ENCODE results near the gene CPED1.

Gene CPED1

DNA sequence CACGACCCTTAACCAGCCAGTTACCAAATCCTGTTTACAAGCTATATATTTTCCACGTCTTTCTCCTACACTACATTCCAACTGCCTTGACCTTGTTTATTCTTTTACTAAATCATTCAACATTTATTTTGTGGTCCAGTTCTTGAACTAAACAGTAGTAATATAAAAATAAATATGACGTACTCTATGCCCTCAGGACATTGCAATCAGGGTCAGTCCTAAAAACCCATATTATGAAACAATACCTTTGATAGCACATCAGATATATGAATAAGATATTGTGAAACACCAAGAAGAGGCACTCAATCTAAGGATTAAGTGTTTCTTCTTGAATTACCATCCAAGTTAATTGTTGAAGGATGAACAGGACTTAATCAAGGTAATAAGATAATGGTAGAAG, 287.8 kb downstream of the CPED1 start:
- no peak overlapping the region for H3K27ac ChIP-seq (ENCODE audit: extremely low read depth, low read depth, low read length)
- H3K4me1 ChIP-seq (ENCODE audit: control insufficient read depth, insufficient read depth, low read length), result peaks cover 8% of the 10 kb centered on the region; the same call in 1 of the 2 replicates
- ChIA-PET CTCF (interaction anchor here (0.7 kb wide), 1 partner anchor 289 kb away, joined by 3 read pairs; no protein-coding TSS in a partner anchor), POLR2A (no interaction called here)
- no peaks in the 10 kb centered on the region for H3K9me3 ChIP-seq (ENCODE audit: control insufficient read depth, insufficient read depth, low read depth, low read length)
- TF ChIP-seq ZNF785 (tag by site-specific recombination; IDR thresholded peaks at IDR 0.05) (no peak), ZNF362 (tag by site-specific recombination; IDR thresholded peaks at IDR 0.05) (no peak), ZNF140 (tag by site-specific recombination; IDR thresholded peaks at IDR 0.05) (no peak), ZNF510 (tag by site-specific recombination; IDR thresholded peaks at IDR 0.05; ENCODE audit: insufficient replicate concordance) (no peak), YY1 (tag by site-specific recombination; IDR thresholded peaks at IDR 0.05) (no peak), ZNF302 (tag by site-specific recombination; IDR thresholded peaks at IDR 0.05; ENCODE audit: low read depth) (no peak), ZNF624 (tag by site-specific recombination; IDR thresholded peaks at IDR 0.05) (no peak), REPIN1 (tag by site-specific recombination; IDR thresholded peaks at IDR 0.05; ENCODE audit: low read depth) (no peak)
- TF ChIP-seq, protein P1, sequence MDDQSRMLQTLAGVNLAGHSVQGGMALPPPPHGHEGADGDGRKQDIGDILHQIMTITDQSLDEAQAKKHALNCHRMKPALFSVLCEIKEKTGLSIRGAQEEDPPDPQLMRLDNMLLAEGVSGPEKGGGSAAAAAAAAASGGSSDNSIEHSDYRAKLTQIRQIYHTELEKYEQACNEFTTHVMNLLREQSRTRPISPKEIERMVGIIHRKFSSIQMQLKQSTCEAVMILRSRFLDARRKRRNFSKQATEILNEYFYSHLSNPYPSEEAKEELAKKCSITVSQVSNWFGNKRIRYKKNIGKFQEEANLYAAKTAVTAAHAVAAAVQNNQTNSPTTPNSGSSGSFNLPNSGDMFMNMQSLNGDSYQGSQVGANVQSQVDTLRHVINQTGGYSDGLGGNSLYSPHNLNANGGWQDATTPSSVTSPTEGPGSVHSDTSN (CRISPR knock-in tag; IDR thresholded peaks at IDR 0.05), result no peak
- TF ChIP-seq, protein P2, sequence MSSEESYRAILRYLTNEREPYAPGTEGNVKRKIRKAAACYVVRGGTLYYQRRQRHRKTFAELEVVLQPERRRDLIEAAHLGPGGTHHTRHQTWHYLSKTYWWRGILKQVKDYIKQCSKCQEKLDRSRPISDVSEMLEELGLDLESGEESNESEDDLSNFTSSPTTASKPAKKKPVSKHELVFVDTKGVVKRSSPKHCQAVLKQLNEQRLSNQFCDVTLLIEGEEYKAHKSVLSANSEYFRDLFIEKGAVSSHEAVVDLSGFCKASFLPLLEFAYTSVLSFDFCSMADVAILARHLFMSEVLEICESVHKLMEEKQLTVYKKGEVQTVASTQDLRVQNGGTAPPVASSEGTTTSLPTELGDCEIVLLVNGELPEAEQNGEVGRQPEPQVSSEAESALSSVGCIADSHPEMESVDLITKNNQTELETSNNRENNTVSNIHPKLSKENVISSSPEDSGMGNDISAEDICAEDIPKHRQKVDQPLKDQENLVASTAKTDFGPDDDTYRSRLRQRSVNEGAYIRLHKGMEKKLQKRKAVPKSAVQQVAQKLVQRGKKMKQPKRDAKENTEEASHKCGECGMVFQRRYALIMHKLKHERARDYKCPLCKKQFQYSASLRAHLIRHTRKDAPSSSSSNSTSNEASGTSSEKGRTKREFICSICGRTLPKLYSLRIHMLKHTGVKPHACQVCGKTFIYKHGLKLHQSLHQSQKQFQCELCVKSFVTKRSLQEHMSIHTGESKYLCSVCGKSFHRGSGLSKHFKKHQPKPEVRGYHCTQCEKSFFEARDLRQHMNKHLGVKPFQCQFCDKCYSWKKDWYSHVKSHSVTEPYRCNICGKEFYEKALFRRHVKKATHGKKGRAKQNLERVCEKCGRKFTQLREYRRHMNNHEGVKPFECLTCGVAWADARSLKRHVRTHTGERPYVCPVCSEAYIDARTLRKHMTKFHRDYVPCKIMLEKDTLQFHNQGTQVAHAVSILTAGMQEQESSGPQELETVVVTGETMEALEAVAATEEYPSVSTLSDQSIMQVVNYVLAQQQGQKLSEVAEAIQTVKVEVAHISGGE (tag by site-specific recombination; conservative IDR thresholded peaks at IDR 0.05; ENCODE audit: low read depth), result no peak
- no peaks in the 10 kb centered on the region for H3K36me3 ChIP-seq (ENCODE audit: control insufficient read depth in 2 of 2, insufficient read depth in 1 of 2, low read length in 2 of 2)
- H3K4me3 ChIP-seq (ENCODE audit: low read depth, low read length), result no peak overlapping the region

- Histone ChIP-seq H3K4me3 (ENCODE audit: low read depth, low read length) (no peak overlapping the region), H3K9me3 (ENCODE audit: control insufficient read depth, insufficient read depth, low read depth, low read length) (no peaks in the 10 kb centered on the region), H3K27ac (ENCODE audit: extremely low read depth, low read depth, low read length) (no peak overlapping the region), H3K4me1 (ENCODE audit: control insufficient read depth, insufficient read depth, low read length) (peaks cover 8% of the 10 kb centered on the region; the same call in 1 of the 2 replicates), H3K36me3 (ENCODE audit: control insufficient read depth in 2 of 2, insufficient read depth in 1 of 2, low read length in 2 of 2) (no peaks in the 10 kb centered on the region)
- ChIA-PET POLR2A (no interaction called here), CTCF (interaction anchor here (0.6 kb wide), 2 partner anchors 127 to 547 kb away, joined by 3 to 4 read pairs; no protein-coding TSS in a partner anchor)
- TF ChIP-seq, protein P3, sequence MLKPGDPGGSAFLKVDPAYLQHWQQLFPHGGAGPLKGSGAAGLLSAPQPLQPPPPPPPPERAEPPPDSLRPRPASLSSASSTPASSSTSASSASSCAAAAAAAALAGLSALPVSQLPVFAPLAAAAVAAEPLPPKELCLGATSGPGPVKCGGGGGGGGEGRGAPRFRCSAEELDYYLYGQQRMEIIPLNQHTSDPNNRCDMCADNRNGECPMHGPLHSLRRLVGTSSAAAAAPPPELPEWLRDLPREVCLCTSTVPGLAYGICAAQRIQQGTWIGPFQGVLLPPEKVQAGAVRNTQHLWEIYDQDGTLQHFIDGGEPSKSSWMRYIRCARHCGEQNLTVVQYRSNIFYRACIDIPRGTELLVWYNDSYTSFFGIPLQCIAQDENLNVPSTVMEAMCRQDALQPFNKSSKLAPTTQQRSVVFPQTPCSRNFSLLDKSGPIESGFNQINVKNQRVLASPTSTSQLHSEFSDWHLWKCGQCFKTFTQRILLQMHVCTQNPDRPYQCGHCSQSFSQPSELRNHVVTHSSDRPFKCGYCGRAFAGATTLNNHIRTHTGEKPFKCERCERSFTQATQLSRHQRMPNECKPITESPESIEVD (tag by site-specific recombination; IDR thresholded peaks at IDR 0.05), result 0 out of 2 replicates have a peak, but pooled peaks have one; percentile 28
- no peak for TF ChIP-seq ZNF837 (tag by site-specific recombination; IDR thresholded peaks at IDR 0.05)
- no peak for TF ChIP-seq ZNF621 (tag by site-specific recombination; IDR thresholded peaks at IDR 0.05)
- no peak for TF ChIP-seq ZNF571 (tag by site-specific recombination; IDR thresholded peaks at IDR 0.05)
- TF ChIP-seq, protein P4, sequence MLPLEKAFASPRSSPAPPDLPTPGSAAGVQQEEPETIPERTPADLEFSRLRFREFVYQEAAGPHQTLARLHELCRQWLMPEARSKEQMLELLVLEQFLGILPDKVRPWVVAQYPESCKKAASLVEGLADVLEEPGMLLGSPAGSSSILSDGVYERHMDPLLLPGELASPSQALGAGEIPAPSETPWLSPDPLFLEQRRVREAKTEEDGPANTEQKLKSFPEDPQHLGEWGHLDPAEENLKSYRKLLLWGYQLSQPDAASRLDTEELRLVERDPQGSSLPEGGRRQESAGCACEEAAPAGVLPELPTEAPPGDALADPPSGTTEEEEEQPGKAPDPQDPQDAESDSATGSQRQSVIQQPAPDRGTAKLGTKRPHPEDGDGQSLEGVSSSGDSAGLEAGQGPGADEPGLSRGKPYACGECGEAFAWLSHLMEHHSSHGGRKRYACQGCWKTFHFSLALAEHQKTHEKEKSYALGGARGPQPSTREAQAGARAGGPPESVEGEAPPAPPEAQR (tag by site-specific recombination; IDR thresholded peaks at IDR 0.05), result no peak
- TF ChIP-seq WT1 (tag by site-specific recombination; IDR thresholded peaks at IDR 0.05), result peak; percentile 86
- TF ChIP-seq ZNF121 (tag by site-specific recombination; IDR thresholded peaks at IDR 0.05), result no peak
- no peak for TF ChIP-seq ZNF398 (tag by site-specific recombination; IDR thresholded peaks at IDR 0.05)
- no peak for TF ChIP-seq SETDB1 (IDR thresholded peaks at IDR 0.05; ENCODE audit: insufficient read length, low read length)
- TF ChIP-seq ZNF76 (tag by site-specific recombination; IDR thresholded peaks at IDR 0.05; ENCODE audit: borderline replicate concordance, low read depth), result no peak
- peak; percentile 53; the same call in 1 of the 2 replicates for TF ChIP-seq ZNF660 (tag by site-specific recombination; IDR thresholded peaks at IDR 0.05)
- TF ChIP-seq ZNF37A (tag by site-specific recombination; IDR thresholded peaks at IDR 0.05), result no peak
Measured at GRCh38 chr7:121278120-121279021, 289.9 kb downstream of the CPED1 start.
